Heart left ventricle (tissue), 16 donors: ENCODE measurements around the gene CCDC61. TPM values are rescaled to one million over a fixed set of nuclear protein-coding genes. Genes with fewer than 3 reads are reported as not detected.

Experiments used
- ATAC-seq, 4 donors: fragments of 200-7000 bp; cut with Tn5 transposase; one replicate each; pipeline ENCODE4 v1.9.1; 2020 to 2022; ENCODE audit warnings: moderate library complexity in 4 of 4, mild to moderate bottlenecking in 3 of 4, moderate number of reproducible peaks in 1 of 4
- DNase-seq, 5 donors: peaks; one replicate each; pipeline ENCODE4 v3.0.0-alpha.2; 2020
- H3K27ac ChIP-seq, 12 donors: fragments of 200-600 bp; sonication (generic) in 4 of 12; one replicate each; pipeline versions ENCODE4 v1.5.0 to v1.8.0; 2016 to 2022; ENCODE audit warnings: mild to moderate bottlenecking in 2 of 12
- H3K27me3 ChIP-seq, 9 donors: fragments of 200-600 bp; sonication (generic) in 2 of 9; one replicate each; pipeline versions ENCODE4 v1.5.1 to v1.8.0; 2016 to 2022; ENCODE audit warnings: mild to moderate bottlenecking in 3 of 9
- H3K36me3 ChIP-seq, 9 donors: fragments of 200-600 bp; sonication (generic) in 2 of 9; one replicate each; pipeline versions ENCODE4 v1.5.0 to v1.8.0; 2018 to 2022; ENCODE audit warnings: mild to moderate bottlenecking in 2 of 9
- H3K4me1 ChIP-seq, 12 donors: fragments of 200-600 bp; sonication (generic) in 4 of 12; one replicate each; pipeline versions ENCODE4 v1.5.0 to v1.8.0; 2016 to 2022; ENCODE audit warnings: mild to moderate bottlenecking in 3 of 12
- H3K4me3 ChIP-seq, 12 donors: fragments of 200-600 bp; sonication (generic) in 4 of 12; one replicate each; pipeline versions ENCODE4 v1.5.0 to v1.8.0; 2017 to 2022; ENCODE audit warnings: mild to moderate bottlenecking in 9 of 12, moderate library complexity in 4 of 12
- H3K9me3 ChIP-seq, 12 donors: fragments of 200-600 bp; sonication (generic) in 4 of 12; one replicate each; pipeline versions ENCODE4 v1.5.0 to v1.8.0; 2016 to 2022; ENCODE audit warnings: mild to moderate bottlenecking in 1 of 12
- POLR2A ChIP-seq, 2 donors: fragments of 450-650 bp; IDR thresholded peaks; one replicate each; pipeline ENCODE4 v1.6.1; 2017; ENCODE audit warnings: antibody characterized with exemption in 2 of 2, mild to moderate bottlenecking in 2 of 2, moderate library complexity in 2 of 2
- WGBS, 4 donors: extraction: QIAGEN DNeasy Blood & Tissue Kit in 2 of 4; methylation state at CpG; one replicate each; pipeline versions ENCODE4 v1.1.5 to v1.1.7; 2013 to 2018; 5-methylcytosine and 5-hydroxymethylcytosine counted together
- intact Hi-C, 10 donors: fragments of 100-400 bp; cut with DNase I; formaldehyde crosslinking; loops; one replicate each; pipeline versions ENCODE4 v1.11.1 to v1.14.2; 2022
- polyA plus RNA-seq, 2 donors: library from polyadenylated mRNA; stranded (reverse); fragments of 200-250 nt; gene quantifications; one replicate each; pipeline ENCODE4 v1.2.3, GENCODE V29; 2013
- total RNA-seq, 9 donors: library from RNA; depleted of rRNA in 2 of 9; stranded (reverse); fragments of >200 nt in 2 of 9; fragmentation: NEBNext Ultra II Directional in 3 of 9; extraction: Animal tissue kit (Norgen Biotek cat#: 25700) in 3 of 9; gene quantifications; one replicate each; pipeline versions ENCODE4 v1.1.0 to v1.2.4, GENCODE V29; 2016 to 2023
- TF ChIP-seq, protein P1 (sequence below), 12 donors: fragments of 200-600 bp; sonication (generic) in 4 of 12; IDR thresholded peaks; one replicate each; pipeline versions ENCODE4 v1.5.0 to v1.8.0; 2018 to 2022; ENCODE audit warnings: antibody characterized with exemption in 12 of 12, mild to moderate bottlenecking in 5 of 12
- donor health status: ischemic (EF 13 %, LVEDD 7.1; RV severe dilation, severe dysfunction).
- donor health status: healthy with polysubstance abuse.
- donor health status: DM: no; HTN: yes; CAD: no.
- donor health status: DM: no; HTN: no; CAD: no.
- donor health status: ischemic (EF 25% LVEDD 6.9; RV normal size, moderate dysfunction).
- donor health status: ischemic (EF 25% LVEDD 5.7; RV mildly dilated, moderate dysfunction).
- donor health status: healthy.
- donor health status: DM: yes; HTN: yes; CAD: no.
- donor health status: ischemic (EF 35%, LVEDD 5.7; RV mildly dilated, moderate dysfunction).
- donor health status: nonischemic (EF 11% LVEDD 7.7; RV severe dilation, severe dysfunction).
- donor health status: DM: yes; HTN: yes; CAD: no.
- donor health status: PGD.
- donor health status: ischemic (EF 29% LVEDD 5.4; RV normal size, mild dysfunction).
- donor health status: nonischemic (EF 23%, LVEDD 6.1; RV moderate dilation, normal function).

The CCDC61 gene
- total and polyA plus RNA-seq, 11 donors: 4.1 to 13.7 (median 6.8) TPM

DNA sequence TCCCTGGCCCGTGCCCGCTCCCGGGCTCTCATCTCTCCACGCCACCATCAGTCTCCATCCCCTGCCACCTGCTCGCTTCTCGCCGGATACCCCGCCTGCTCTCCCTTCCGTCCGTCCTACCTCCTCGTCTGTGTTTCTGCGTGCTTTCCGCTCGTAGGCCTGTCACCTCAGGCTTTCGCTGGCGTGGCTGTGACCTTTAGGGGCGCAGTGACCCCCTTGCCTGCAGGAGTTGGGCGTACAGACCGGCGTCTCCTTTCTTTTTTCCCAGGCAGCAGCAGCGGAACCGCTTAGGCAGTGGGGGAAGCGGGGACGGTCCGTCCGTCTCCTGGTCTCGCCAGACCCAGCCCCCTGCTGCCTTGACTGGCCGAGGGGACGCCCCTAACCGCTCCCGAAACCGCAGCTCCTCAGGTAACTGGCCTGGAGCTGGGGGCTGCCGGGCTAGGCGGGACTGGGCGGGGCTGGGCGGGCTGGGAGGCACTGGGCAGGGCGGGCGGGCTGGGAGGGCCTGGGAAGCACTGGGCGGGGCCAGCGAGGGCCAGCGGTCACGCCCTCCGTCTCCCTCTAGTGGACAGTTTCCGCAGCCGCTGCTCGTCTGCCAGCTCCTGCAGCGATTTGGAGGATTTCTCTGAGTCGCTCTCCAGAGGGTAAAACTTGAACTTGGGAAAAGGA, 21.3 kb downstream of the CCDC61 start:
- peak; percentile 81 to 92 (median 86) for ATAC-seq
- Histone ChIP-seq H3K9me3 (no peaks in the 10 kb centered on the region), H3K36me3 (peaks cover 0 to 8% (median 0%) of the 10 kb centered on the region in 9 donors), H3K27ac (peak overlapping the region in 2 of 12 donors; percentile 33 to 51), H3K4me3 (peak overlapping the region; percentile 44 to 91 (median 72)), H3K4me1 (peaks cover 0 to 28% (median 13%) of the 10 kb centered on the region in 12 donors), H3K27me3 (peaks cover 0 to 38% (median 14%) of the 10 kb centered on the region in 9 donors)
- intact Hi-C loops: loop anchor here in 4 of 10 donors (2.0 to 10.0 kb wide), 5 partner anchors 89 to 154 kb away; partner anchors contain the start of genes FOXA3 (in 1 of the 4), MYPOP (in 1 of the 4) and SYMPK (in 1 of the 4)
- DNase-seq: peak; percentile 79 to 89 (median 83)
- TF ChIP-seq, protein P1, sequence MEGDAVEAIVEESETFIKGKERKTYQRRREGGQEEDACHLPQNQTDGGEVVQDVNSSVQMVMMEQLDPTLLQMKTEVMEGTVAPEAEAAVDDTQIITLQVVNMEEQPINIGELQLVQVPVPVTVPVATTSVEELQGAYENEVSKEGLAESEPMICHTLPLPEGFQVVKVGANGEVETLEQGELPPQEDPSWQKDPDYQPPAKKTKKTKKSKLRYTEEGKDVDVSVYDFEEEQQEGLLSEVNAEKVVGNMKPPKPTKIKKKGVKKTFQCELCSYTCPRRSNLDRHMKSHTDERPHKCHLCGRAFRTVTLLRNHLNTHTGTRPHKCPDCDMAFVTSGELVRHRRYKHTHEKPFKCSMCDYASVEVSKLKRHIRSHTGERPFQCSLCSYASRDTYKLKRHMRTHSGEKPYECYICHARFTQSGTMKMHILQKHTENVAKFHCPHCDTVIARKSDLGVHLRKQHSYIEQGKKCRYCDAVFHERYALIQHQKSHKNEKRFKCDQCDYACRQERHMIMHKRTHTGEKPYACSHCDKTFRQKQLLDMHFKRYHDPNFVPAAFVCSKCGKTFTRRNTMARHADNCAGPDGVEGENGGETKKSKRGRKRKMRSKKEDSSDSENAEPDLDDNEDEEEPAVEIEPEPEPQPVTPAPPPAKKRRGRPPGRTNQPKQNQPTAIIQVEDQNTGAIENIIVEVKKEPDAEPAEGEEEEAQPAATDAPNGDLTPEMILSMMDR (IDR thresholded peaks at IDR 0.05): peak; percentile 82 to 98 (median 90)
- TF ChIP-seq POLR2A (IDR thresholded peaks at IDR 0.05): no peak
- 0 to 3% (median 1%) methylated on average over 40 to 48 of the region's 48 CpGs for WGBS, 4 donors

DNA sequence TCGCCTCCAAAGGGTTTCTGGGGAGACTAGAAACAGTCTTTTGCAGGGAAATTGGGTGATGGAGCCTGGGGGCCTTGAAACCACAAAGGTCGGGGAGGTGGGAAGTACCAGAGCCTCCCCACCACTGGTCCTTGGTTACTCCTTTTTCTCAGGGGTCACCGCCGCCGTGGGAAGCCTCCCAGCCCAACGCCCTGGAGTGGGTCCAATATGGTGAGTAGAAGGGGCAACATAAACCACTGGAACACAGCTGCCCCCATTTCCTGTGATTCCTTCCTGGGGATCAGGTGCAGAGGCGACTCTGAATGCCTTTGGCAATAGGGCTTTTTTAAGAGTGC, 21.8 kb downstream of the CCDC61 start:
- ATAC-seq (no peak), DNase-seq (peak in 1 of 5 donors; percentile 21)
- H3K27ac ChIP-seq: no peak overlapping the region
- intact Hi-C loops: loop anchor here in 4 of 10 donors (2.0 to 10.0 kb wide), 5 partner anchors 90 to 155 kb away; partner anchors contain the start of genes FOXA3 (in 1 of the 4), MYPOP (in 1 of the 4) and SYMPK (in 1 of the 4)
- WGBS, 4 donors: 35 to 45% (median 39%) methylated on average over 3 to 7 of the region's 7 CpGs
- H3K27me3 ChIP-seq: peaks cover 0 to 36% (median 14%) of the 10 kb centered on the region in 9 donors
- H3K36me3 ChIP-seq: peaks cover 0 to 8% (median 0%) of the 10 kb centered on the region in 9 donors
- peak overlapping the region in 5 of 12 donors; percentile 66 to 91 (median 73) for H3K4me3 ChIP-seq
- TF ChIP-seq, protein P1 (IDR thresholded peaks at IDR 0.05): peak in 1 of 12 donors; percentile 40
- no peak for TF ChIP-seq POLR2A (IDR thresholded peaks at IDR 0.05)
- peaks cover 0 to 28% (median 13%) of the 10 kb centered on the region in 12 donors for H3K4me1 ChIP-seq
- H3K9me3 ChIP-seq: no peaks in the 10 kb centered on the region

DNA sequence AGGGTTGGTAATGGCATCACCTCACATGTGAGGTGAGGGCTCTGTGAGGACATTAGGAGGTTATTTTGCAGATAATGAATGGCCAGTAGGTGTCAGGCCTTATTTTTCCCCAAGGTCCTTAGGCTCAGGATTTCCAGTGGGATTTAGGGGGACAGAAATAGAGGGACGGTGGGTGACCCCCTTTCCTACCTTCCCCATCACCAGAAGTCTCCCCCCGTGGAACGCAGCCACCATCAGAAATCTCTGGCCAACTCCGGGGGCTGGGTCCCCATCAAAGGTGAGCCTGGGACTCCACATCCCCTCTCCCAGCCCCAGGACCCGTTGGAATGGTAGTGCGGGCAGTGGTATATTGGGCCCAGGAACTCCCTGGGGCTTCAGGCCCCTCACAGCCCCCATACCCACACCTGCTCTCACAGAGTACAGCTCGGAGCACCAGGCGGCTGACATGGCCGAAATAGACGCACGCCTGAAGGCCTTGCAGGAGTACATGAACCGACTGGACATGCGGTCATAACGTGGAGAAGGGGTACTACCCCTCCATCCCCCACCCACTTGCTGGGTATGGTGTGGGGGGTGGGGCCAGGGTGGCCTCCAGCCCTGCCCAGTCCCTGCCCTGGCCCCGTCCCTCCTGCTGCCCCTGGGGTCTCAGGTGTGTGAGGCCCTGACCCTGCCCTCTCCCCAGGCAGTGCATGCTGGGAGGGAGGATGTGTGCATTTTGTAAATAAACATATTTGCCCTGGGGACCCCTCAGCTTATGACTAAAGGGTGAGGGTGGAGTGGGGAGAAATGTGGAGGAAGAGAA, 22.8 kb downstream of the CCDC61 start:
- ATAC-seq (no peak), DNase-seq (no peak)
- 95 to 97% (median 96%) methylated on average over 13 to 15 of the region's 15 CpGs for WGBS, 4 donors
- Histone ChIP-seq H3K27ac (no peak overlapping the region), H3K27me3 (peaks cover 4 to 36% (median 21%) of the 10 kb centered on the region in 9 donors), H3K36me3 (peaks cover 0 to 8% (median 0%) of the 10 kb centered on the region in 9 donors), H3K4me3 (no peak overlapping the region), H3K4me1 (peaks cover 0 to 28% (median 13%) of the 10 kb centered on the region in 12 donors), H3K9me3 (no peaks in the 10 kb centered on the region)
- intact Hi-C loops: loop anchor here in 4 of 10 donors (2.0 to 10.0 kb wide), 5 partner anchors 91 to 156 kb away; partner anchors contain the start of genes FOXA3 (in 1 of the 4), MYPOP (in 1 of the 4) and SYMPK (in 1 of the 4)
- TF ChIP-seq POLR2A (IDR thresholded peaks at IDR 0.05): no peak
- TF ChIP-seq, protein P1 (IDR thresholded peaks at IDR 0.05): no peak
